ENCODE data around the gene WFIKKN1.

WFIKKN1 gene

DNA sequence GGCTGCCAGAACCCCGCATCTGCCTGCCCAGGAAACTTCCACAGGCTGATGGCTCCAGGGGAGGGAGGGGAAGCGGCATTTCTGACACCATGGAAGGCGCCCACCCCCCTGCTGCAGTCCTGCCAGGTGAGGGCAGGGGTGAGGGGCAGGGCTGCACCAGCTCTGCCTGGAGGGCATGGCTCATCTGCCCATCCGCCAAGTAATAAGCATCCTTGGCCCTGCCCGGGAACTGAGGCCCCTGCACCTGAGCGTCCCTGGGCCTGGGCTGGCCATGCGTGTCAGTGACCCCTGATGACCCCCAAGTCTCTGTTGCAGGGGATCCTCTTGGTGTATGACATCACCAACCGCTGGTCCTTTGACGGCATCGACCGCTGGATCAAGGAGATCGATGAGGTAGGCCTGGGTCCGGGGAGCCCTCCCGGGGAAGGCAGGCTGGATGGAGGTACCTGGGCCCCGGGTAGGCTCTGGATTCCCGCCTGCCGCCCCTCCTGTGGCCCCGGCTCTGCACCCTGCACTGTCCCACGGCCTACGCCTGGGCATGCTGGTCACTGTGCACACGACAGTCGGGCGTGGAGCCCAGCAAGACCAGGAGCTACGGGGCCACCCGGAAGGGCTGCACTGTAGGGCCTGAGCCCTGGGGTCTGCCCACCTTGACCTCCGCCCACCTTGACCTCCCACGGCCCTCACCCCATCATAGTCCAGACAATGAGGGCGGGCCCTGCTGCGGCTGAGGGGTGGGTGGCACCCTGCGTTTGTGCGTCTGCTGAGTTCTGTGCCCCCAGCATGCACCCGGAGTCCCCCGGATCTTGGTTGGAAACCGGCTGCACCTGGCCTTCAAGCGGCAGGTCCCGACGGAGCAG, 5.4 kb upstream of the WFIKKN1 start:
- DNase-seq, result no peak

GRCh38 chr16:625977-626765, 4.6 kb upstream of the WFIKKN1 start:
- DNase-seq, result no peak

DNA sequence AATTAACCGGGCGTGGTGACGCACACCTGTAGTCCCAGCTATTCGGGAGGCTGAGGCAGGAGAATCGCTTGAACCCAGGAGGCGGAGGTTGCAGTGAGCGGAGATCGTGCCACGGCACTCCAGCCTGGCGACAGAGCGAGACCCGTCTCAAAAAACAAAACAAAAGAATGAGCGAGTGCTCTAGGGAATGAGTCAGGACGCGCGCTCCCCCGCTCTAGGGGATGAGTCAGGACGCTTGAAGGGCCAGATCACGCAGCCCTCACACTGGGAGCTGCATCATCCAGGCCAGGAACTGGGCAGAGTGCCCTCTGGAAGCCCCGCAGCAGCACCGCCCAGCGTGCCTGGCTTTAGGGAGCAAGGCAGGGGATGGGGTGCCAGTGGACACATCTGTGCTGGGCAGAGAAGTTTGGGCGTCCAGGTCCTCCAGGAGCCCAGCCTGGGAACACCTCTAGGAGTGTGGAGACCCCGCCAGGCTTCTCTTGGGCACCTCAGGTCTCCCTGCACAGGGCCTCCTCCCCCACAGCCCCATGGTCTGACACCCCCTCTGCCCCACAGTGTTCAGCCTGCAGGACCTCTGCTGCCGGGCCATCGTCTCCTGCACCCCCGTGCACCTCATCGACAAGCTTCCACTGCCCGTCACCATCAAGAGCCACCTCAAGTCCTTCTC, 3.9 kb upstream of the WFIKKN1 start:
- no peak for DNase-seq

- DNase-seq, result no peak
Measured at GRCh38 chr16:627454-628239, 3.1 kb upstream of the WFIKKN1 start.

DNA sequence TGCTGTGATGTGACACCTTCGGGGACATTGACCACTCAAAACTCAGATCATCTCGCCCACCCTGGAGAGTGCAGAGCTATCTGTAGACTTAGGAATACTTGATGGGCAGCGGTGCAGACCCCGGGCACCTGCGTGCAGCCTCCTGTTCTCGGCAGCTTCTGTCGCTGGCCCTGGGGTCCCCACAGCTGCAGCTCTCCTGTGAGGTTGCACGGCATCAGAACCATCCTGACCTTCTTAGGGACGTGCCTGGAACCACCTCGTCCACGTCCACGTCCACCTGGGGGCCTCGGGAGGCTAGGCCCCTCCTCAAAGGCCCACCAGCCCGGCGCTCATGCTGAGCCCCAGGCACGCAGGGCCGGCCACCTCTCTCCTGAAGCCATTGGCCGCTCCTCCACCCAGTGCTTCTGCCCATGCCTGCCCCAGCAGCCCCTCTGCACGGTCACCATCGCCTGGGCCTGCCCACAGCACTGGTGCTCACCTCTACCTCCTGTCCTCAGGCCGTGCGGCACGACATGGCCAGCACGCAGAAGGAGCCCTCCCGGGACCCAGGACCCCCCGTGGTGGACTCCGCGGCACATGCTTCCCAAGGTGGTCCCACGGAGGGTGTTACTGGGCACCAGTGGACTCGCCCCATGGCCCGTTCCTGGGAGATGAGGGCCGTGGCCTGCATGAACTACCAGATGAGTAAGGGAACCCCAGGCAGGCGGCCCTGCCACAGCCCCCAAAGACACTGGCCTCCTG, 2.3 kb upstream of the WFIKKN1 start:
- DNase-seq, result no peak

GRCh38 chr16:629185-629832, 1.5 kb upstream of the WFIKKN1 start:
- no peak for DNase-seq

- no peak for DNase-seq
Measured at GRCh38 chr16:629833-630248, 944 bp upstream of the WFIKKN1 start.

GRCh38 chr16:630249-630814, 453 bp upstream of the WFIKKN1 start:
- DNase-seq, result peak; percentile 25

DNA sequence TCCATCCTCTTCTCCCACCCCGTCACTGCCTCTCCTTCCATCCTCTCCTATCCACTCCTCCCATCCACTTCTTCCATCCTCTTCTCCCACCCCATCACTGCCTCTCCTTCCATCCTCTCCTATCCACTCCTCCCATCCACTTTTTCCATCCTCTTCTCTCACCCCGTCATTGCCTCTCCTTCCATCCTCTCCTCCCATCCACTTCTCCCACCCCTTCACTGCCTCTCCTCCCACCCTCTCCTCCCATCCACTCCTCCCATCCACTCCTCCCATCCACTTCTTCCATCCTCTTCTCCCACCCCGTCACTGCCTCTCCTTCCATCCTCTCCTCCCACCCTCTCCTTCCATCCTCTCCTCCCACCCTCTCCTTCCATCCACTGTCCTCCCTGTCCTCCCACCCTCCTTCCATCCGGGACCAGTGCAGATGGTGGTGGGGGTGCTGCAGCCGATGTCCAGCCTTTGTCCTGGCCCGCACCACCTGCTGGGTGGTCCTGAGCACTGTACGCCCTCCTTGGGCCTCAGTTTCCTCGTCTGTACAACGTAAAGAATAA, 1.1 kb downstream of the WFIKKN1 start:
- DNase-seq, result no peak

DNA sequence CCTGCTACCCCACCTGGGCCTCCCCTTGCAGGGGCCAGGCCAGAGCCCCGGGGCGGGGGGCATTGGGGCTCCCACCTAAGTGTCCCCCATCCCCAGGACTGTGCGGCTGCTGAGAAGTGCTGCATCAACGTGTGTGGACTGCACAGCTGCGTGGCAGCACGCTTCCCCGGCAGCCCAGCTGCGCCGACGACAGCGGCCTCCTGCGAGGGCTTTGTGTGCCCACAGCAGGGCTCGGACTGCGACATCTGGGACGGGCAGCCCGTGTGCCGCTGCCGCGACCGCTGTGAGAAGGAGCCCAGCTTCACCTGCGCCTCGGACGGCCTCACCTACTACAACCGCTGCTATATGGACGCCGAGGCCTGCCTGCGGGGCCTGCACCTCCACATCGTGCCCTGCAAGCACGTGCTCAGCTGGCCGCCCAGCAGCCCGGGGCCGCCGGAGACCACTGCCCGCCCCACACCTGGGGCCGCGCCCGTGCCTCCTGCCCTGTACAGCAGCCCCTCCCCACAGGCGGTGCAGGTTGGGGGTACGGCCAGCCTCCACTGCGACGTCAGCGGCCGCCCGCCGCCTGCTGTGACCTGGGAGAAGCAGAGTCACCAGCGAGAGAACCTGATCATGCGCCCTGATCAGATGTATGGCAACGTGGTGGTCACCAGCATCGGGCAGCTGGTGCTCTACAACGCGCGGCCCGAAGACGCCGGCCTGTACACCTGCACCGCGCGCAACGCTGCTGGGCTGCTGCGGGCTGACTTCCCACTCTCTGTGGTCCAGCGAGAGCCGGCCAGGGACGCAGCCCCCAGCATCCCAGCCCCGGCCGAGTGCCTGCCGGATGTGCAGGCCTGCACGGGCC, 1.9 kb downstream of the WFIKKN1 start:
- no peak for DNase-seq

GRCh38 chr16:633336-634050, 2.7 kb downstream of the WFIKKN1 start:
- no peak for DNase-seq

DNA sequence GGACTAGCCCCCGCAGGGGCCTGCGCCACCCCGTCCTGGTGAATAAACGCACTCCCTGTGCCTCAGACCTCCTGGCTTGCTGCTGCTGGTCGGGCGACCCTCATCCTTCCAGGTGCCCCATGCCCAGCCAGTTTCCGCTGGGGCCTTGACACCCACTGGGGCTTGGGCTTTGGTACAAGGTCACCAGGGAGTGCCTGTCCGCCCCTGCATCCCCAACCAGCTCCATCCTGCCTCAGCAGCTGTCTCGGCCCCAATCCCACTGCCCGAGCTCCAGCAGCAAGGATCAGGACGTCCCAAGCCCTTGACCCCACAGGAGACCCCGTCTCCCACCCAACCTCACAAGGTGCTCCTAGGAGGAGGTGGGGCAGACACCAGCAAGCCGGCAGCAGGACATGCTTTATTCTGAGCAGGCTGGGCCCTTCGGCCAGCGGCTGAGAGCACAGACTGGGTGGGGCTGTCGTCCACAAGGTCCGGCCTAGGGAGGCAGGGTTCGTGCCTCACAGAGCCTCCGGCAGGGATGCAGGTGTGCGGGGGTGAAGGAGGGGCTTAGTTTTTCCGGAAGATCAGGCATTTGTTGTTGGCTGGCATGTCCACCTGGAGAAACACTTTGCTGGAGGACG, 3.4 kb downstream of the WFIKKN1 start:
- no peak for DNase-seq

DNA sequence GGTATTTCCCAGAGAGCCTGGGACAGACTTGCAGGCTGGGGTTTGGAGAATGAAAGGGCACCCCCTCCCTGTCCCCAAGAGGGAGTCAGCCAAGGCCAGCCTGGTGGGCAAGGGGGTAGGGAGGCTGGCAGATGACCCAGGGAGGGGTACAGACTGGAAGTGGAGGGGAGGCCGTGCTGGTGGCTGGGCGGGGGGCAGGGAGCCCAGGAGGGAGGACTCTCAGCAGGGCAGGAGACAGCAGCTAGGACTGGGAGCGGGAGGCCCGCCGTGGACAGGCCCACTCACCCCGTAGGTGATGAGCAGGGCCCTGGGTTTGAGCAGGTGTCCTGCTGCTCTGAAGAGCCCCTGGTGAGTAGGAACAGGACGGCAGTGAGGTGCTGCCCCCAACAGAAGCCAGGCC, 4.2 kb downstream of the WFIKKN1 start:
- DNase-seq, result no peak

- DNase-seq, result no peak
Measured at GRCh38 chr16:635573-636205, 4.9 kb downstream of the WFIKKN1 start.

GRCh38 chr16:636206-637080, 5.7 kb downstream of the WFIKKN1 start, which contains the start of gene METTL26:
Gene METTL26 (minus strand): TSS chr16:636305. CDS start chr16:636290, 15 bp downstream.
- DNase-seq, result peak; percentile 94

DNA sequence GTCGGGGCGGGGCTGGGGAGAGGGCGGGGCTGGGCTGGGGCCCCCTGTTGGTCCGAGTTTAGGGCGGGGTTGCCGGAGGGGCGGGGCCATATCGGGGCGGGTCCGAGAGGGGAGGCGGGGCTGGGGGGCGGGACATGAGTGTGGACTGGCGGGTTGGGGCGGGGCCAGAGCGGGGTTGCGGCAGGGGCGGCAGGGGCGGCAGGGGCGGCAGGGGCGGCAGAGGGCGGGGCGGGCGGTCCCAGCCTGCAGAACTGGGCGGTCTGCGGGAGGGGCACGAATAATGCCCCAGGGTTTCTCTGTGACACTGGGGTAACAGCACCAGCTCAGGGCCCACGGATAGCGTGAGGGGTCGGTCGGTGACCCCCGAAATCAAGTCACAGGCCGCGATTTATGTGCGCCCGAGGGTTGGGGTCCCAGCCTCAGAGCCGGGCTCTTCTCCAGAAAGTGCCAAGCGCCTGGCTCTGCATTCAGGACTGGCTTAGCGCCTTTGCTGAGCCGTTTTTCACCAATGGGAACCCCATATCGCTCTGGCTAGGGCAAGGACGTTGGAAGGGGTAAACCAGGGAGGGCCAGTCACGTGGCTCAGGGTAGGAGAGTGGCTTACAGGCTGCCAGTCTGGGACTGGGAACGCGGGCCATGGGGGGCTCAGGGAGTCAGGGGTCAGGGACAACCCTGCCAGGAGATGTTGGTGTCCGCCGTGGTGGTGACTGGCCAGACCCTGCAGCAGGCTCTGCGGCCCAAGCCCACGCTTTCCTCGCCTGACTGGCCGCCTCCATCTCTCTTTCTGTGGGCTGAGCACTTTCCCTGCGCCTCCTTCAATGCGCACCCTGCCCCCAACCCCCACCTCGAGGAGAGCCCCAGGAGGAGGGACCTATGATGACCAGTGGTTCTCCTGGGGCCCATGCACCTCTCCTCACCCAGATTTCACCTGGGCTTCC, 6.6 kb downstream of the WFIKKN1 start:
- peak; percentile 87 for DNase-seq
